Ovary (tissue), 3 donors: ENCODE results near the gene POMT1.

Experiments used
- CTCF ChIP-seq, 3 donors: fragments of 450-650 bp in 2 of 3; fragments of 200-600 bp in 1 of 3; IDR thresholded peaks; one replicate each; pipeline versions ENCODE4 v1.5.1 to v1.8.0; 2016 to 2022; ENCODE audit warnings: antibody characterized with exemption in 3 of 3, mild to moderate bottlenecking in 1 of 3
- EP300 ChIP-seq: sonication (generic); formaldehyde crosslinking; IDR thresholded peaks from one replicate; pipeline ENCODE4 v1.6.1; 2017; ENCODE audit warnings: antibody characterized with exemption
- POLR2A ChIP-seq: fragments of 450-650 bp; IDR thresholded peaks from one replicate; pipeline ENCODE4 v1.6.1; 2017; ENCODE audit warnings: antibody characterized with exemption, mild to moderate bottlenecking, moderate library complexity
- donor health status: DM: no; HTN: no; CAD: no.

DNA sequence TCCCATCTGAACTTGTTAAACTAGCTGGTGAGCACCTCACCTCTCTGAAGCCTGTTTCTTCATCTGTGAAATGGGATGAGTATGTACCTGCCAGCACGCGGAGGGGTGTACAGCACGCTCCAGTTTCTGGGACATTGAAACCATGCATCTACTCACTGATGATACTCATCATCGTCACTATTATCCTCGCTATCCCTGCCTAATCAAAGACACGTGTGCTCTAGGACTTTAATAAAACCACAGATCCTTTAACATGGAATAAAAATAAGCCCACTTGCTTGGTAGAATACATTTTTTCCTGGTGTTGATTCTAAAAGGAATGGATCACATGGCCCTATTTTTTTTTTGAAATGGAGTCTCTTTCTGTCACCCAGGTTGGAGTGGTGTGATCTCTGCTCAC is 37.3 kb upstream of the POMT1 start:
- no peak for TF ChIP-seq CTCF (IDR thresholded peaks at IDR 0.05)
- TF ChIP-seq EP300: no peak
- TF ChIP-seq POLR2A: no peak
